NB4 (cell line): ENCODE data around the gene GLT1D1.

Experiments used
- DNase-seq: peaks from one replicate; pipeline ENCODE4 v3.0.0; 2010; ENCODE audit warnings: low read depth
- H3K4me3 ChIP-seq: one replicate; pipeline ENCODE4 v1.5.1; 2011; ENCODE audit warnings: mild to moderate bottlenecking, low read depth, low read length, moderate library complexity
- CTCF ChIP-seq: IDR thresholded peaks from one replicate; pipeline ENCODE4 v1.5.1; 2012; ENCODE audit warnings: low read depth, low read length
- MAX ChIP-seq: IDR thresholded peaks from 2 replicates; pipeline ENCODE4 v1.6.1; 2011; ENCODE audit warnings: low read depth, low read length
- MYC ChIP-seq: IDR thresholded peaks from 2 replicates; pipeline ENCODE4 v1.6.1; 2011; ENCODE audit warnings: low read depth, low read length
- POLR2A ChIP-seq: IDR thresholded peaks from 2 replicates; pipeline ENCODE4 v1.6.1; 2011; ENCODE audit warnings: mild to moderate bottlenecking; ENCODE audit not compliant: insufficient read length; ENCODE audit errors: extremely low read depth

The GLT1D1 gene

GRCh38 chr12:128928361-128928760, 75.1 kb downstream of the GLT1D1 start:
- no peak for DNase-seq
- H3K4me3 ChIP-seq: no peak overlapping the region
- TF ChIP-seq CTCF (no peak), POLR2A (no peak), MAX (no peak), MYC (no peak)

- H3K4me3 ChIP-seq: no peak overlapping the region
- no peak for DNase-seq
- TF ChIP-seq CTCF (no peak), MYC (no peak), MAX (no peak), POLR2A (no peak)
These were observed 75.8 kb downstream of the GLT1D1 start for GRCh38 chr12:128929057-128929456.

- H3K4me3 ChIP-seq: no peak overlapping the region
- DNase-seq: no peak
- no peak for TF ChIP-seq POLR2A
- TF ChIP-seq CTCF: no peak
- TF ChIP-seq MYC: no peak
- TF ChIP-seq MAX: no peak
These were observed 77.3 kb downstream of the GLT1D1 start for GRCh38 chr12:128930606-128931005.

- no peak for DNase-seq
- TF ChIP-seq MAX (no peak), CTCF (no peak), MYC (no peak)
- no peak overlapping the region for H3K4me3 ChIP-seq
These were observed 79.2 kb downstream of the GLT1D1 start for GRCh38 chr12:128932521-128932920.

- no peak for DNase-seq
- H3K4me3 ChIP-seq: no peak overlapping the region
- no peak for TF ChIP-seq POLR2A
- TF ChIP-seq CTCF: no peak
- TF ChIP-seq MAX: no peak
- TF ChIP-seq MYC: no peak
These were observed 79.8 kb downstream of the GLT1D1 start for GRCh38 chr12:128933039-128933438.

GRCh38 chr12:128933926-128934325, 80.6 kb downstream of the GLT1D1 start:
- no peak for TF ChIP-seq CTCF
- no peak for TF ChIP-seq MAX
- TF ChIP-seq MYC: no peak
- DNase-seq: no peak
- H3K4me3 ChIP-seq: no peak overlapping the region
